Muscle layer of colon (tissue), 2 donors: ENCODE measurements around the gene SLC22A3.
"Not testable (repeated sequence)": the region's sequence is repeated elsewhere in the genome, so short reads cannot be mapped to it uniquely, and the experiment has no call there.

Experiments used
- H3K27ac ChIP-seq: one replicate; pipeline ENCODE4 v1.7.0; 2013; ENCODE audit warnings: low read depth, mild to moderate bottlenecking, low read length, moderate library complexity
- H3K27me3 ChIP-seq, 2 donors: one replicate each; pipeline ENCODE4 v1.7.0; 2013; ENCODE audit warnings: low read length in 2 of 2, mild to moderate bottlenecking in 2 of 2; ENCODE audit not compliant: insufficient read depth in 2 of 2, control insufficient read depth in 1 of 2
- H3K36me3 ChIP-seq: one replicate; pipeline ENCODE4 v1.7.0; 2013; ENCODE audit warnings: mild to moderate bottlenecking, low read length; ENCODE audit not compliant: insufficient read depth
- H3K4me1 ChIP-seq: one replicate; pipeline ENCODE4 v1.7.0; 2013; ENCODE audit warnings: mild to moderate bottlenecking, low read length; ENCODE audit not compliant: insufficient read depth
- H3K4me3 ChIP-seq, 2 donors: one replicate each; pipeline ENCODE4 v1.7.0; 2013; ENCODE audit warnings: low read length in 2 of 2, low read depth in 1 of 2, mild to moderate bottlenecking in 1 of 2, moderate library complexity in 1 of 2
- H3K9ac ChIP-seq: one replicate; pipeline ENCODE4 v1.7.0; 2013; ENCODE audit warnings: low read length
- H3K9me3 ChIP-seq: one replicate; pipeline ENCODE4 v1.7.0; 2013; ENCODE audit warnings: mild to moderate bottlenecking, low read length
- donor health status: abdominal sarcoma.
- donor health status: Adenocarcinoma of cecum.

SLC22A3 gene

GRCh38 chr6:160348223-160349019 lies at the start of gene SLC22A3:
SLC22A3 (plus strand) TSS chr6:160348378; CDS start chr6:160348420, 42 bp downstream.
- H3K27ac ChIP-seq = peak within 1 kb of the TSS; percentile 46
- peak within 1 kb of the TSS; percentile 15 for H3K9ac ChIP-seq
- peaks cover 16% of the 10 kb centered on the region for H3K4me1 ChIP-seq

GRCh38 chr6:160299559-160299958 lies 48.6 kb upstream of the SLC22A3 start:
- H3K4me3 ChIP-seq = no peak overlapping the region
- no peak overlapping the region for H3K27ac ChIP-seq
- no peaks in the 10 kb centered on the region for H3K4me1 ChIP-seq
- no peaks in the 10 kb centered on the region for H3K36me3 ChIP-seq
- no peaks in the 10 kb centered on the region for H3K9me3 ChIP-seq
- no peaks in the 10 kb centered on the region for H3K27me3 ChIP-seq
- no peak overlapping the region for H3K9ac ChIP-seq

More at GRCh38 chr6:160348223-160349019, at the start of gene SLC22A3:
- peak within 1 kb of the TSS; percentile 52 to 76 for H3K4me3 ChIP-seq
- no peaks in the 10 kb centered on the region for H3K9me3 ChIP-seq
- H3K36me3 ChIP-seq = no peaks in the 10 kb centered on the region
- no peaks in the 10 kb centered on the region for H3K27me3 ChIP-seq

GRCh38 chr6:160300076-160300695 lies 48.0 kb upstream of the SLC22A3 start:
- Histone ChIP-seq H3K36me3 (no peaks in the 10 kb centered on the region), H3K4me1 (no peaks in the 10 kb centered on the region), H3K4me3 (no peak overlapping the region), H3K27ac (no peak overlapping the region), H3K9ac (no peak overlapping the region), H3K9me3 (no peaks in the 10 kb centered on the region), H3K27me3 (no peaks in the 10 kb centered on the region)

- H3K9me3 ChIP-seq = no peaks in the 10 kb centered on the region
- H3K4me1 ChIP-seq = peaks cover 6% of the 10 kb centered on the region
- no peak overlapping the region for H3K4me3 ChIP-seq
- no peaks in the 10 kb centered on the region for H3K27me3 ChIP-seq
- H3K27ac ChIP-seq = no peak overlapping the region
- H3K9ac ChIP-seq = no peak overlapping the region
- H3K36me3 ChIP-seq = no peaks in the 10 kb centered on the region
These were observed 46.8 kb upstream of the SLC22A3 start for GRCh38 chr6:160301339-160301738.

GRCh38 chr6:160302431-160303082 lies 45.6 kb upstream of the SLC22A3 start:
- not testable (repeated sequence) for H3K27me3 ChIP-seq, H3K9ac ChIP-seq, H3K9me3 ChIP-seq, H3K4me3 ChIP-seq, H3K4me1 ChIP-seq, H3K36me3 ChIP-seq, H3K27ac ChIP-seq

- H3K36me3 ChIP-seq = no peaks in the 10 kb centered on the region
- H3K9ac ChIP-seq = no peak overlapping the region
- H3K4me1 ChIP-seq = peaks cover 6% of the 10 kb centered on the region
- no peak overlapping the region for H3K4me3 ChIP-seq
- H3K27me3 ChIP-seq = no peaks in the 10 kb centered on the region
- H3K9me3 ChIP-seq = no peaks in the 10 kb centered on the region
- H3K27ac ChIP-seq = no peak overlapping the region
These were observed 44.4 kb upstream of the SLC22A3 start for GRCh38 chr6:160303806-160304205.

GRCh38 chr6:160305926-160306713 lies 42.1 kb upstream of the SLC22A3 start:
- Histone ChIP-seq H3K4me1 (peaks cover 6% of the 10 kb centered on the region), H3K27me3 (no peaks in the 10 kb centered on the region), H3K4me3 (no peak overlapping the region), H3K27ac (no peak overlapping the region), H3K9ac (no peak overlapping the region), H3K36me3 (no peaks in the 10 kb centered on the region), H3K9me3 (peaks cover 6% of the 10 kb centered on the region)

GRCh38 chr6:160309718-160310117 lies 38.5 kb upstream of the SLC22A3 start:
- Histone ChIP-seq H3K9ac (no peak overlapping the region), H3K27ac (no peak overlapping the region), H3K4me3 (no peak overlapping the region), H3K36me3 (no peaks in the 10 kb centered on the region), H3K4me1 (peaks cover 6% of the 10 kb centered on the region), H3K27me3 (no peaks in the 10 kb centered on the region), H3K9me3 (peaks cover 13% of the 10 kb centered on the region)

- H3K27ac ChIP-seq = no peak overlapping the region
These were observed 35.3 kb upstream of the SLC22A3 start for GRCh38 chr6:160312900-160313299.

GRCh38 chr6:160315310-160315709 lies 32.9 kb upstream of the SLC22A3 start:
- Histone ChIP-seq H3K27ac (no peak overlapping the region), H3K36me3 (no peaks in the 10 kb centered on the region)

More at GRCh38 chr6:160312900-160313299, 35.3 kb upstream of the SLC22A3 start:
- H3K4me1 ChIP-seq = no peaks in the 10 kb centered on the region
- no peak overlapping the region for H3K4me3 ChIP-seq
- peaks cover 13% of the 10 kb centered on the region for H3K9me3 ChIP-seq
- no peaks in the 10 kb centered on the region for H3K36me3 ChIP-seq
- H3K27me3 ChIP-seq = no peaks in the 10 kb centered on the region
- no peak overlapping the region for H3K9ac ChIP-seq

GRCh38 chr6:160316261-160316660 lies 31.9 kb upstream of the SLC22A3 start:
- Histone ChIP-seq H3K27me3 (no peaks in the 10 kb centered on the region), H3K36me3 (no peaks in the 10 kb centered on the region), H3K9ac (no peak overlapping the region), H3K4me3 (no peak overlapping the region), H3K9me3 (peaks cover 7% of the 10 kb centered on the region), H3K4me1 (no peaks in the 10 kb centered on the region), H3K27ac (no peak overlapping the region)

More at GRCh38 chr6:160315310-160315709, 32.9 kb upstream of the SLC22A3 start:
- H3K9me3 ChIP-seq = peaks cover 7% of the 10 kb centered on the region
- no peak overlapping the region for H3K4me3 ChIP-seq
- H3K4me1 ChIP-seq = no peaks in the 10 kb centered on the region
- H3K27me3 ChIP-seq = no peaks in the 10 kb centered on the region
- no peak overlapping the region for H3K9ac ChIP-seq
